AG09319 (cell line): ENCODE results near the gene ZNF607.
"Not testable (repeated sequence)": the region's sequence is repeated elsewhere in the genome, so short reads cannot be mapped to it uniquely, and the experiment has no call there.

Experiments used
- DNase-seq: peaks from one replicate; pipeline ENCODE4 v3.0.0-alpha.2; 2010; ENCODE audit warnings: low read depth; ENCODE audit errors: extremely low read depth
- CTCF ChIP-seq: IDR thresholded peaks from 2 replicates; pipeline ENCODE4 v1.5.1; 2011; ENCODE audit warnings: low read depth, mild to moderate bottlenecking, inconsistent platforms, low read length, moderate library complexity

ZNF607 gene

GRCh38 chr19:37719111-37719926, at the start of gene ZNF607:
TSS of gene ZNF607 (minus strand) at chr19:37719761. CDS start at chr19:37711618, 8,143 bp downstream.
- peak; percentile 72 for DNase-seq
- TF ChIP-seq CTCF: peak; percentile 71

- no peak for TF ChIP-seq CTCF
- no peak for DNase-seq
Measured at GRCh38 chr19:37763488-37763887, 43.9 kb upstream of the ZNF607 start.

GRCh38 chr19:37757683-37758082, 38.1 kb upstream of the ZNF607 start:
- DNase-seq: not testable (repeated sequence)

GRCh38 chr19:37738371-37738770, 18.8 kb upstream of the ZNF607 start:
- no peak for DNase-seq
- no peak for TF ChIP-seq CTCF

GRCh38 chr19:37725181-37725580, 5.6 kb upstream of the ZNF607 start:
- DNase-seq: no peak
- TF ChIP-seq CTCF: no peak

GRCh38 chr19:37719927-37720265, 335 bp upstream of the ZNF607 start:
- TF ChIP-seq CTCF: no peak
- no peak for DNase-seq

- no peak for TF ChIP-seq CTCF
- no peak for DNase-seq
Measured at GRCh38 chr19:37718304-37718703, 1.3 kb downstream of the ZNF607 start.

GRCh38 chr19:37716140-37716539, 3.4 kb downstream of the ZNF607 start:
- DNase-seq: no peak

More at GRCh38 chr19:37716140-37716539, 3.4 kb downstream of the ZNF607 start:
- TF ChIP-seq CTCF: no peak
